ENCODE results near the gene MYO5B. TPM values are rescaled to one million over a fixed set of nuclear protein-coding genes. Genes with fewer than 3 reads are reported as not detected.
A peak's percentile ranks its signal among the peaks of the same experiment; 100 is the strongest.

Gene MYO5B
- total and polyA plus RNA-seq, 2 donors (not counting 1 experiment from before 2014, with no cell fraction given): 0.30 to 1.7 TPM

- intact Hi-C loops (cut with micrococcal nuclease): no loop called here
- H3K27me3 ChIP-seq (replicated peaks in 1 of 4; ENCODE audit: control extremely low read depth in 1 of 4, control insufficient read depth in 3 of 4, insufficient read depth in 4 of 4, low read length in 3 of 4): no peaks in the 10 kb centered on the region
- H3K27ac ChIP-seq (ENCODE audit: low read length in 2 of 2): no peak overlapping the region
- no peaks in the 10 kb centered on the region for H3K9me3 Mint-ChIP-seq (ENCODE audit: insufficient read depth)
- H3K79me2 ChIP-seq (ENCODE audit: control insufficient read depth, insufficient read depth, low read length): no peaks in the 10 kb centered on the region
- no peak overlapping the region for H3K9ac ChIP-seq (ENCODE audit: low read length)
- H3K4me2 ChIP-seq (replicated peaks; ENCODE audit: low read depth, low read length, poor library complexity, severe bottlenecking): no peak overlapping the region
- peaks cover 0 to 2% (median 0%) of the 10 kb centered on the region in 3 donors for H3K9me3 ChIP-seq (ENCODE audit: control extremely low read depth in 1 of 3, control insufficient read depth in 2 of 3, insufficient read depth in 1 of 3, low read length in 2 of 3)
- POLR2A ChIA-PET: no interaction called here
- H3K4me3 Mint-ChIP-seq: no peak overlapping the region
- H2AFZ ChIP-seq (ENCODE audit: insufficient read depth, low read depth, low read length, poor library complexity, severe bottlenecking): peak overlapping the region; percentile 9
- WGBS (ENCODE audit: insufficient coverage): 33% methylated on average over 1 of the region's 3 CpGs
- ATAC-seq (ENCODE audit: low read depth): no peak
- peaks cover 0 to 10% of the 10 kb centered on the region in 2 donors for H3K4me1 ChIP-seq (ENCODE audit: control insufficient read depth in 2 of 2, insufficient read depth in 2 of 2, low read length in 2 of 2)
- TF ChIP-seq EZH2 (IDR thresholded peaks at IDR 0.05; ENCODE audit: borderline replicate concordance, insufficient read depth, low read depth, low read length, poor library complexity, severe bottlenecking) (no peak), CTCF (IDR thresholded peaks at IDR 0.05) (no peak)
- peaks cover 32% of the 10 kb centered on the region for H3K27me3 Mint-ChIP-seq
- no peak overlapping the region for H3K27ac Mint-ChIP-seq
- no peak for DNase-seq
- no peaks in the 10 kb centered on the region for H4K20me1 ChIP-seq (ENCODE audit: control insufficient read depth, insufficient read depth, low read length, poor library complexity, severe bottlenecking)
- no peaks in the 10 kb centered on the region for H3K4me1 Mint-ChIP-seq
- CTCF ChIA-PET: no interaction called here
- H3K4me3 ChIP-seq (ENCODE audit: control extremely low read depth in 1 of 5, extremely low read depth in 1 of 5, insufficient read depth in 1 of 5, low read depth in 2 of 5, low read length in 4 of 5): no peak overlapping the region
- H3K36me3 ChIP-seq (replicated peaks in 1 of 2; ENCODE audit: control extremely low read depth in 1 of 2, control insufficient read depth in 1 of 2, extremely low read depth in 1 of 2, insufficient read depth in 2 of 2, low read length in 1 of 2): no peaks in the 10 kb centered on the region
Measured at GRCh38 chr18:50092245-50092805, 102.6 kb downstream of the MYO5B start.

GRCh38 chr18:50091509-50092244, 103.3 kb downstream of the MYO5B start:
- no peaks in the 10 kb centered on the region for H3K27me3 ChIP-seq (replicated peaks in 1 of 4; ENCODE audit: control extremely low read depth in 1 of 4, control insufficient read depth in 3 of 4, insufficient read depth in 4 of 4, low read length in 3 of 4)
- CTCF ChIA-PET: no interaction called here
- ATAC-seq (ENCODE audit: low read depth) (no peak), DNase-seq (no peak)
- Mint-ChIP-seq H3K27me3 (peaks cover 26% of the 10 kb centered on the region), H3K9me3 (ENCODE audit: insufficient read depth) (no peaks in the 10 kb centered on the region), H3K27ac (no peak overlapping the region), H3K4me1 (no peaks in the 10 kb centered on the region), H3K4me3 (no peak overlapping the region)
- POLR2A ChIA-PET: no interaction called here
- no peaks in the 10 kb centered on the region for H4K20me1 ChIP-seq (ENCODE audit: control insufficient read depth, insufficient read depth, low read length, poor library complexity, severe bottlenecking)
- H3K4me1 ChIP-seq (ENCODE audit: control insufficient read depth in 2 of 2, insufficient read depth in 2 of 2, low read length in 2 of 2): peaks cover 0 to 10% of the 10 kb centered on the region in 2 donors
- H3K4me2 ChIP-seq (replicated peaks; ENCODE audit: low read depth, low read length, poor library complexity, severe bottlenecking): no peak overlapping the region
- no peak overlapping the region for H2AFZ ChIP-seq (ENCODE audit: insufficient read depth, low read depth, low read length, poor library complexity, severe bottlenecking)
- no peak overlapping the region for H3K9ac ChIP-seq (ENCODE audit: low read length)
- H3K4me3 ChIP-seq (ENCODE audit: control extremely low read depth in 1 of 5, extremely low read depth in 1 of 5, insufficient read depth in 1 of 5, low read depth in 2 of 5, low read length in 4 of 5): no peak overlapping the region
- H3K9me3 ChIP-seq (ENCODE audit: control extremely low read depth in 1 of 3, control insufficient read depth in 2 of 3, insufficient read depth in 1 of 3, low read length in 2 of 3): peaks cover 0 to 2% (median 0%) of the 10 kb centered on the region in 3 donors
- H3K27ac ChIP-seq (ENCODE audit: low read length in 2 of 2): no peak overlapping the region
- intact Hi-C loops (cut with micrococcal nuclease): no loop called here
- no peak for TF ChIP-seq CTCF (IDR thresholded peaks at IDR 0.05)
- no peak for TF ChIP-seq EZH2 (IDR thresholded peaks at IDR 0.05; ENCODE audit: borderline replicate concordance, insufficient read depth, low read depth, low read length, poor library complexity, severe bottlenecking)
- H3K79me2 ChIP-seq (ENCODE audit: control insufficient read depth, insufficient read depth, low read length): no peaks in the 10 kb centered on the region
- no CpG with 5 or more reads among the region's 2 CpGs for WGBS (ENCODE audit: insufficient coverage)
- H3K36me3 ChIP-seq (replicated peaks in 1 of 2; ENCODE audit: control extremely low read depth in 1 of 2, control insufficient read depth in 1 of 2, extremely low read depth in 1 of 2, insufficient read depth in 2 of 2, low read length in 1 of 2): no peaks in the 10 kb centered on the region

All from B cell (primary cell).